Adrenal gland (tissue), 12 donors: ENCODE results near the gene CRK. TPM values are rescaled to one million over a fixed set of nuclear protein-coding genes. Genes with fewer than 3 reads are reported as not detected.

Experiments used
- DNase-seq, 7 donors: peaks; one replicate each; pipeline ENCODE4 v3.0.0-alpha.2; 2019 to 2020
- H3K27ac ChIP-seq, 5 donors: fragments of 200-600 bp; sonication (generic) in 4 of 5; 1 replicate in 3 of 5; 2 replicates in 2 of 5; pipeline versions ENCODE4 v1.5.1 to v1.8.0; 2016 to 2020; ENCODE audit warnings: mild to moderate bottlenecking in 1 of 5
- H3K27me3 ChIP-seq: fragments of 200-600 bp; 2 replicates; pipeline ENCODE4 v1.8.0; 2021
- H3K36me3 ChIP-seq, 2 donors: fragments of 200-600 bp; replicated peaks in 1 of 2; 1 replicate in 1 of 2; 2 replicates in 1 of 2; pipeline versions ENCODE4 v1.5.1 to v1.8.0; 2018 to 2022
- H3K4me1 ChIP-seq, 2 donors: fragments of 200-600 bp; replicated peaks in 1 of 2; 1 replicate in 1 of 2; 2 replicates in 1 of 2; pipeline versions ENCODE4 v1.5.1 to v1.8.0; 2018 to 2021
- H3K4me3 ChIP-seq, 4 donors: fragments of 200-600 bp; sonication (generic) in 3 of 4; one replicate each; pipeline ENCODE4 v1.5.1; 2016 to 2018
- H3K9me3 ChIP-seq, 3 donors: fragments of 200-600 bp; sonication (generic) in 1 of 3; replicated peaks in 1 of 3; 1 replicate in 2 of 3; 2 replicates in 1 of 3; pipeline versions ENCODE4 v1.5.1 to v1.8.0; 2016 to 2021
- POLR2A ChIP-seq, 2 donors: fragments of 450-650 bp; IDR thresholded peaks; one replicate each; pipeline ENCODE4 v1.6.1; 2017; ENCODE audit warnings: antibody characterized with exemption in 2 of 2, mild to moderate bottlenecking in 2 of 2, moderate library complexity in 1 of 2
- WGBS, 4 donors: extraction: QIAGEN DNeasy Blood & Tissue Kit in 2 of 4; methylation state at CpG; one replicate each; pipeline versions ENCODE4 v1.1.5 to v1.1.7; 2013 to 2017; 5-methylcytosine and 5-hydroxymethylcytosine counted together
- intact Hi-C, 2 donors: fragments of 100-400 bp; cut with DNase I; formaldehyde crosslinking; loops; one replicate each; pipeline versions ENCODE4 v1.14.1 to v1.15.0; 2022 to 2023
- polyA plus RNA-seq, 3 donors: library from polyadenylated mRNA; stranded (reverse); fragments of 200-250 nt in 2 of 3; fragments of 350-450 nt in 1 of 3; fragmentation: Illumina TruSeq in 1 of 3; extraction: RNeasy Lipid Tissue Mini Kit (QIAGEN cat#74804) in 1 of 3; gene quantifications; one replicate each; pipeline ENCODE4 v1.2.3, GENCODE V29; 2013 to 2014
- total RNA-seq, 9 donors: library from RNA; depleted of rRNA in 4 of 9; stranded (reverse); fragments of >200 nt in 4 of 9; fragments of 120-200 nt in 1 of 9; fragmentation: NEBNext Ultra II Directional in 1 of 9; extraction: Animal tissue kit (Norgen Biotek cat#: 25700) in 1 of 9; gene quantifications; one replicate each; pipeline versions ENCODE4 v1.1.0 to v1.2.4, GENCODE V29; 2013 to 2023
- TF ChIP-seq, protein P1 (sequence below), 6 experiments: fragments of 450-650 bp in 4 of 6; fragments of 200-600 bp in 2 of 6; sonication (generic) in 1 of 6; IDR thresholded peaks; 1 replicate in 5 of 6; 2 replicates in 1 of 6; pipeline versions ENCODE4 v1.5.1 to v1.8.0; 2016 to 2021; ENCODE audit warnings: antibody characterized with exemption in 6 of 6, mild to moderate bottlenecking in 2 of 6, moderate library complexity in 1 of 6
- donor health status: healthy with polysubstance abuse.
- donor health status: Bipolar disorder and iron deficiency.
- donor health status: DM: yes; HTN: yes; CAD: no.
- donor health status: DM: no; HTN: no; CAD: no.
- donor health status: DM: no; HTN: no; CAD: no.
- donor health status: DM: yes; HTN: yes; CAD: no.

Gene CRK
- total and polyA plus RNA-seq, 12 donors, result 20.3 to 80.6 (median 58.5) TPM

DNA sequence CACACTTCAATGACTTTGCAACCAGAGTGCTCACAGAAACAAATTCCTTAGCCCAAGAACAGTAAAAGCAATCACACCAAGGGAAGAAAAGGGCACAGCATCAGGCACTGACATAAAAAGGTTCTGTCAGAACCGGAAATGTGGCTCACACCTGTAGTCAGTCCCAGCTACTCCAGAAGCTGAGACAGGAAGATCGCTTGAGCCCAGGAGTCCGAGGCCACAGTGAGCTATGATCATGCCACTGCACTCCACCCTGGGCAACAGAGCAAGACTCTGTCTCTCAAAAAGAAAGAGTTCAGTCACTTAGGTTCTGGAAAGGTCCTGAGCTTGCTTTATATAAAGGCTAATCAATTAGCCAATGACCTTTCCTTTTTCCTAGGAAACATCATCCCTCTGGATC is 78.7 kb downstream of the CRK start:
- intact Hi-C loops, result no loop called here
- Histone ChIP-seq H3K4me3 (no peak overlapping the region), H3K4me1 (peaks cover 49 to 94% of the 10 kb centered on the region in 2 donors), H3K27ac (peak overlapping the region in 4 of 5 donors; percentile 26 to 60 (median 38)), H3K36me3 (peaks cover 0 to 10% of the 10 kb centered on the region in 2 donors), H3K9me3 (no peaks in the 10 kb centered on the region), H3K27me3 (no peaks in the 10 kb centered on the region)
- TF ChIP-seq, protein P1, sequence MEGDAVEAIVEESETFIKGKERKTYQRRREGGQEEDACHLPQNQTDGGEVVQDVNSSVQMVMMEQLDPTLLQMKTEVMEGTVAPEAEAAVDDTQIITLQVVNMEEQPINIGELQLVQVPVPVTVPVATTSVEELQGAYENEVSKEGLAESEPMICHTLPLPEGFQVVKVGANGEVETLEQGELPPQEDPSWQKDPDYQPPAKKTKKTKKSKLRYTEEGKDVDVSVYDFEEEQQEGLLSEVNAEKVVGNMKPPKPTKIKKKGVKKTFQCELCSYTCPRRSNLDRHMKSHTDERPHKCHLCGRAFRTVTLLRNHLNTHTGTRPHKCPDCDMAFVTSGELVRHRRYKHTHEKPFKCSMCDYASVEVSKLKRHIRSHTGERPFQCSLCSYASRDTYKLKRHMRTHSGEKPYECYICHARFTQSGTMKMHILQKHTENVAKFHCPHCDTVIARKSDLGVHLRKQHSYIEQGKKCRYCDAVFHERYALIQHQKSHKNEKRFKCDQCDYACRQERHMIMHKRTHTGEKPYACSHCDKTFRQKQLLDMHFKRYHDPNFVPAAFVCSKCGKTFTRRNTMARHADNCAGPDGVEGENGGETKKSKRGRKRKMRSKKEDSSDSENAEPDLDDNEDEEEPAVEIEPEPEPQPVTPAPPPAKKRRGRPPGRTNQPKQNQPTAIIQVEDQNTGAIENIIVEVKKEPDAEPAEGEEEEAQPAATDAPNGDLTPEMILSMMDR (IDR thresholded peaks at IDR 0.05), result no peak
- no peak for TF ChIP-seq POLR2A (IDR thresholded peaks at IDR 0.05)
- no peak for DNase-seq
- 48 to 69% (median 54%) methylated on average over 3 of the region's 3 CpGs for WGBS, 4 donors

DNA sequence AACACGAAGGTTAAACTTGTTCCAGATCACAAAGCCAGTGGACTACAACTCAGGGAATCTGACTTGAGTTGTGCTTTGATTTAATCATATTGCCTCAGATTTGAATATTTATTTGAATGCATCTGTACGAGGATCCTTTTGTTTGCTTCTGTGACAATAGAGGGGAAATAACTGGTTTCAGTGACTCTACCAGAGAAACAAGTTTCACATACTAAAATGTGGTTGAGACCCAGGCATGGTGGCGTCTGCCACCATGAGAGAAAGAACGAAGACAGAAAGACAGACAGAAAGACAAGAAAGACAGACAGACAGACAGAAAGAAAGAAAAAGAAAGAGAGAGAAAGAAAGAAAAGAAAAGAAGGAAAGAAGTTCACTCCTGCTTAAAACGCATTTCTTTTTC is 80.0 kb downstream of the CRK start:
- no peak for DNase-seq
- intact Hi-C loops, result no loop called here
- H3K4me1 ChIP-seq, result peaks cover 51 to 99% of the 10 kb centered on the region in 2 donors
- 35 to 45% (median 41%) methylated on average over 5 of the region's 5 CpGs for WGBS, 4 donors
- no peaks in the 10 kb centered on the region for H3K27me3 ChIP-seq
- no peaks in the 10 kb centered on the region for H3K9me3 ChIP-seq
- H3K4me3 ChIP-seq, result no peak overlapping the region
- TF ChIP-seq, protein P1 (IDR thresholded peaks at IDR 0.05), result no peak
- no peak for TF ChIP-seq POLR2A (IDR thresholded peaks at IDR 0.05)
- H3K36me3 ChIP-seq, result peaks cover 0 to 10% of the 10 kb centered on the region in 2 donors
- peak overlapping the region in 4 of 5 donors; percentile 15 to 60 (median 38) for H3K27ac ChIP-seq

DNA sequence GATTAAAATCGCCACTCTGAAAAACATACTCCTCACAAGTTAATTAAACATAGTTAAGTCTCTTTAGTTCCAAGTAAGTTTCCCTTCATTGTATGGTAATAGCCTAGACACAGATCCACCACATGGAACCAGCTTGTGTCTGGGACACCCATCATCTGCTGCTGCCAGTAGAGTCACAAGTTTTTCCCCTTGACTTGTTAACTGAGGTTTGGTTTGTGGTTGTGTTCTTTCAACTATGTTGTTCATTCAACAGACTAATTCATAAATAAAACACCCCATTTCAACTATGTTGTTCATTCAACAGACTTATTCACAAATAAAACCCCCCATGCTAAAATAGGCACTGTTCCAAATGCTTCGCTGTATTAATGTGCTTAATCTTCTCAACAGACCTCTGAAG is 80.4 kb downstream of the CRK start:
- TF ChIP-seq, protein P1 (IDR thresholded peaks at IDR 0.05), result no peak
- TF ChIP-seq POLR2A (IDR thresholded peaks at IDR 0.05), result no peak
- peaks cover 0 to 10% of the 10 kb centered on the region in 2 donors for H3K36me3 ChIP-seq
- peaks cover 52 to 98% of the 10 kb centered on the region in 2 donors for H3K4me1 ChIP-seq
- peak overlapping the region in 2 of 5 donors; percentile 15 to 60 for H3K27ac ChIP-seq
- 18 to 34% (median 29%) methylated on average over 2 of the region's 2 CpGs for WGBS, 4 donors
- H3K4me3 ChIP-seq, result no peak overlapping the region
- no peaks in the 10 kb centered on the region for H3K9me3 ChIP-seq
- intact Hi-C loops, result no loop called here
- DNase-seq, result no peak
- no peaks in the 10 kb centered on the region for H3K27me3 ChIP-seq

- peaks cover 0 to 10% of the 10 kb centered on the region in 2 donors for H3K36me3 ChIP-seq
- H3K27me3 ChIP-seq, result no peaks in the 10 kb centered on the region
- 71 to 77% (median 73%) methylated on average over 8 to 10 of the region's 10 CpGs for WGBS, 4 donors
- no peak for TF ChIP-seq POLR2A (IDR thresholded peaks at IDR 0.05)
- TF ChIP-seq, protein P1 (IDR thresholded peaks at IDR 0.05), result no peak
- intact Hi-C loops, result no loop called here
- H3K4me3 ChIP-seq, result no peak overlapping the region
- no peaks in the 10 kb centered on the region for H3K9me3 ChIP-seq
- DNase-seq, result no peak
- peak overlapping the region in 1 of 5 donors; percentile 6 for H3K27ac ChIP-seq
- H3K4me1 ChIP-seq, result peaks cover 52 to 88% of the 10 kb centered on the region in 2 donors
Observed at GRCh38 chr17:1374431-1375177, 81.4 kb downstream of the CRK start.
